Central memory CD4-positive, alpha-beta T cell (primary cell): ENCODE results near the gene ADGRD2.

Source experiments
- DNase-seq: peaks from one replicate; pipeline ENCODE4 v3.0.0; 2022

ADGRD2 gene

GRCh38 chr9:124482431-124483031, 32.3 kb downstream of the ADGRD2 start:
- DNase-seq = no peak

GRCh38 chr9:124483481-124483880, 33.2 kb downstream of the ADGRD2 start:
- DNase-seq = no peak

- DNase-seq = no peak
Measured at GRCh38 chr9:124485201-124485600, 35.0 kb downstream of the ADGRD2 start.

- no peak for DNase-seq
Measured at GRCh38 chr9:124485936-124486335, 35.7 kb downstream of the ADGRD2 start.

- no peak for DNase-seq
Measured at GRCh38 chr9:124486778-124487259, 36.6 kb downstream of the ADGRD2 start.

- DNase-seq = no peak
Measured at GRCh38 chr9:124487260-124488182, 37.3 kb downstream of the ADGRD2 start.

- no peak for DNase-seq
Measured at GRCh38 chr9:124488641-124489210, 38.5 kb downstream of the ADGRD2 start.

- DNase-seq = no peak
Measured at GRCh38 chr9:124489222-124489621, 39.0 kb downstream of the ADGRD2 start.

- DNase-seq = no peak
Measured at GRCh38 chr9:124490004-124490403, 39.8 kb downstream of the ADGRD2 start.

- no peak for DNase-seq
Measured at GRCh38 chr9:124491049-124491975, 41.1 kb downstream of the ADGRD2 start.

- DNase-seq = no peak
Measured at GRCh38 chr9:124492818-124493217, 42.6 kb downstream of the ADGRD2 start.

GRCh38 chr9:124493218-124493617, 43.0 kb downstream of the ADGRD2 start:
- DNase-seq = no peak

GRCh38 chr9:124493794-124494479, 43.7 kb downstream of the ADGRD2 start:
- no peak for DNase-seq

- DNase-seq = no peak
Measured at GRCh38 chr9:124495126-124496074, 45.1 kb downstream of the ADGRD2 start.

- no peak for DNase-seq
Measured at GRCh38 chr9:124496075-124496449, 45.8 kb downstream of the ADGRD2 start.

- DNase-seq = no peak
Measured at GRCh38 chr9:124496463-124496862, 46.2 kb downstream of the ADGRD2 start.

- no peak for DNase-seq
Measured at GRCh38 chr9:124497441-124497840, 47.2 kb downstream of the ADGRD2 start.

GRCh38 chr9:124498040-124498439, 47.8 kb downstream of the ADGRD2 start:
- DNase-seq = no peak

GRCh38 chr9:124498499-124499146, 48.4 kb downstream of the ADGRD2 start:
- DNase-seq = no peak

GRCh38 chr9:124499216-124499615, 49.0 kb downstream of the ADGRD2 start:
- DNase-seq = no peak
